HEK293 (cell line): ENCODE results near the gene MBD5.

Experiments
- CTCF ChIA-PET: fragments of 350-600 bp; formaldehyde crosslinking; extraction: SDS; loops from one replicate; lab custom pipeline; 2021; ENCODE audit warnings: antibody characterized with exemption; lab: Yijun Ruan, JAX
- POLR2A ChIA-PET: fragments of 300-600 bp; formaldehyde crosslinking; extraction: SDS; loops from one replicate; lab custom pipeline; 2020; ENCODE audit warnings: antibody characterized with exemption, inconsistent platforms; lab: Yijun Ruan, JAX
- H3K27ac ChIP-seq: fragments of 200-500 bp; sonication (Bioruptor generic); 2 replicates; pipeline ENCODE4 v1.5.1; 2014; ENCODE audit warnings: low read depth, low read length, control low read depth, inconsistent platforms; ENCODE audit errors: extremely low read depth
- H3K36me3 ChIP-seq, 2 experiments: fragments of 200-500 bp in 1 of 2; sonication (Bioruptor generic) in 1 of 2; 1 replicate in 1 of 2; 2 replicates in 1 of 2; pipeline ENCODE4 v1.5.1; 2014 to 2017; ENCODE audit warnings: inconsistent platforms in 2 of 2, low read length in 2 of 2; ENCODE audit not compliant: control insufficient read depth in 2 of 2, insufficient read depth in 1 of 2
- H3K4me1 ChIP-seq: fragments of 200-500 bp; sonication (Bioruptor generic); 2 replicates; pipeline ENCODE4 v1.5.1; 2014; ENCODE audit warnings: mild to moderate bottlenecking, low read length, inconsistent platforms; ENCODE audit not compliant: control insufficient read depth, insufficient read depth
- H3K4me3 ChIP-seq: 2 replicates; pipeline ENCODE4 v1.5.1; 2011; ENCODE audit warnings: low read depth, mild to moderate bottlenecking, control low read depth, low read length, moderate library complexity
- H3K9me3 ChIP-seq: fragments of 200-500 bp; sonication (Bioruptor generic); 2 replicates; pipeline ENCODE4 v1.5.1; 2014; ENCODE audit warnings: low read depth, low read length, inconsistent platforms; ENCODE audit not compliant: control insufficient read depth, insufficient read depth
- GLI2 ChIP-seq: fragments of 450-650 bp; formaldehyde crosslinking; IDR thresholded peaks from 2 replicates; pipeline ENCODE4; 2017; ENCODE audit warnings: missing biosample characterization, missing genetic modification characterization, low read depth, borderline replicate concordance
- PRDM1 ChIP-seq: fragments of 450-650 bp; formaldehyde crosslinking; IDR thresholded peaks from 2 replicates; pipeline ENCODE4; 2016; ENCODE audit warnings: missing biosample characterization, missing genetic modification characterization
- SP7 ChIP-seq: fragments of 450-650 bp; formaldehyde crosslinking; IDR thresholded peaks from 2 replicates; pipeline ENCODE4 v1.5.1; 2016; ENCODE audit warnings: missing biosample characterization, missing genetic modification characterization
- TSHZ1 ChIP-seq: fragments of 450-650 bp; formaldehyde crosslinking; IDR thresholded peaks from 2 replicates; pipeline ENCODE4 v1.5.1; 2016; ENCODE audit warnings: missing biosample characterization, missing genetic modification characterization, borderline replicate concordance
- ZFP69B ChIP-seq: fragments of 450-650 bp; formaldehyde crosslinking; IDR thresholded peaks from 2 replicates; pipeline ENCODE4 v1.5.1; 2016; ENCODE audit warnings: missing biosample characterization, missing genetic modification characterization
- ZIC2 ChIP-seq: fragments of 450-650 bp; formaldehyde crosslinking; IDR thresholded peaks from 2 replicates; pipeline ENCODE4 v1.5.1; 2016; ENCODE audit warnings: missing biosample characterization, missing genetic modification characterization
- ZNF157 ChIP-seq: fragments of 450-650 bp; formaldehyde crosslinking; IDR thresholded peaks from 2 replicates; pipeline ENCODE4 v1.5.1; 2016; ENCODE audit warnings: missing biosample characterization, missing genetic modification characterization
- ZNF302 ChIP-seq: fragments of 450-650 bp; formaldehyde crosslinking; IDR thresholded peaks from 2 replicates; pipeline ENCODE4 v1.5.1; 2016; ENCODE audit warnings: missing biosample characterization, missing genetic modification characterization, low read depth
- ZNF335 ChIP-seq: fragments of 450-650 bp; formaldehyde crosslinking; conservative IDR thresholded peaks from 2 replicates; pipeline ENCODE4 v1.5.1; 2016; ENCODE audit warnings: missing biosample characterization, missing genetic modification characterization
- ZNF426 ChIP-seq: fragments of 450-650 bp; formaldehyde crosslinking; IDR thresholded peaks from 2 replicates; pipeline ENCODE4 v1.5.1; 2017; ENCODE audit warnings: missing biosample characterization, missing genetic modification characterization, mild to moderate bottlenecking, inconsistent platforms, moderate library complexity
- ZNF518A ChIP-seq: fragments of 450-650 bp; formaldehyde crosslinking; conservative IDR thresholded peaks from 2 replicates; pipeline ENCODE4 v1.5.1; 2016; ENCODE audit warnings: low read depth, missing biosample characterization, missing genetic modification characterization
- ZNF521 ChIP-seq: fragments of 450-650 bp; formaldehyde crosslinking; IDR thresholded peaks from 2 replicates; pipeline ENCODE4 v1.5.1; 2017; ENCODE audit warnings: missing biosample characterization, mild to moderate bottlenecking, missing genetic modification characterization
- ZNF600 ChIP-seq: fragments of 450-650 bp; formaldehyde crosslinking; IDR thresholded peaks from 2 replicates; pipeline ENCODE4 v1.5.1; 2016; ENCODE audit warnings: missing biosample characterization, missing genetic modification characterization
- ZNF660 ChIP-seq: fragments of 450-650 bp; IDR thresholded peaks from 2 replicates; pipeline ENCODE4 v1.5.1; 2018; ENCODE audit warnings: missing biosample characterization, mild to moderate bottlenecking, missing genetic modification characterization
- ZNF704 ChIP-seq: fragments of 450-650 bp; formaldehyde crosslinking; IDR thresholded peaks from 2 replicates; pipeline ENCODE4 v1.5.1; 2016; ENCODE audit warnings: missing biosample characterization, missing genetic modification characterization
- TF ChIP-seq, protein P1 (sequence below): IDR thresholded peaks from 2 replicates; pipeline ENCODE4 v1.6.1; 2011; ENCODE audit warnings: mild to moderate bottlenecking, low read depth, low read length, borderline replicate concordance
- TF ChIP-seq, protein P2 (sequence below): fragments of 450-650 bp; formaldehyde crosslinking; IDR thresholded peaks from 2 replicates; pipeline ENCODE4 v1.5.1; 2016; ENCODE audit warnings: missing biosample characterization, missing genetic modification characterization
- TF ChIP-seq, protein P3 (sequence below): fragments of 450-650 bp; IDR thresholded peaks from 2 replicates; pipeline ENCODE4 v1.5.1; 2018; ENCODE audit warnings: missing biosample characterization, mild to moderate bottlenecking, missing genetic modification characterization

Gene MBD5

DNA sequence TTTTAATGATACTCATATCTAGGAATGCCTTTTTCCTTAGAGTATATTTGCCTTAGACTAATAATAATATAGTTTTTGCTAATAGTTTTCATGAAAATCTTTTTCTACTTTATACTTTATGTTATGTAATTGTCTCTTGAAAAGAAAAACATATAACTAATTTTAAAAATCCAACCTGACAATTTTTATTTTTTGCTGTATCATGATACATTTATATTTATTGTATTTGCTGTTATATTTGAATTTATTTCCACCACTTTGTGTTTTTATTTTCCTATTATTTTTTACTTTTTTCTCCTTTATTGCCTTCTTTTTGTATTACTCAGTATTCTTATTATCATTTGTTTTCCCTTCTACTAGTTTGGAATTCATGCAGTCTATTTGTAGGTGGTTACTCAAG is 85.4 kb downstream of the MBD5 start:
- CTCF ChIA-PET = no interaction called here
- Histone ChIP-seq H3K27ac (no peak overlapping the region), H3K4me1 (no peaks in the 10 kb centered on the region), H3K4me3 (no peak overlapping the region), H3K9me3 (no peaks in the 10 kb centered on the region), H3K36me3 (no peaks in the 10 kb centered on the region)
- POLR2A ChIA-PET = no interaction called here
- no peak for TF ChIP-seq ZNF704 (tag by site-specific recombination)

GRCh38 chr2:148108385-148108784 is 87.5 kb downstream of the MBD5 start:
- TF ChIP-seq, protein P1, sequence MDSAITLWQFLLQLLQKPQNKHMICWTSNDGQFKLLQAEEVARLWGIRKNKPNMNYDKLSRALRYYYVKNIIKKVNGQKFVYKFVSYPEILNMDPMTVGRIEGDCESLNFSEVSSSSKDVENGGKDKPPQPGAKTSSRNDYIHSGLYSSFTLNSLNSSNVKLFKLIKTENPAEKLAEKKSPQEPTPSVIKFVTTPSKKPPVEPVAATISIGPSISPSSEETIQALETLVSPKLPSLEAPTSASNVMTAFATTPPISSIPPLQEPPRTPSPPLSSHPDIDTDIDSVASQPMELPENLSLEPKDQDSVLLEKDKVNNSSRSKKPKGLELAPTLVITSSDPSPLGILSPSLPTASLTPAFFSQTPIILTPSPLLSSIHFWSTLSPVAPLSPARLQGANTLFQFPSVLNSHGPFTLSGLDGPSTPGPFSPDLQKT = no peak
- TF ChIP-seq ZNF302 (tag by site-specific recombination) (no peak), SP7 (tag by site-specific recombination) (no peak), ZNF426 (tag by site-specific recombination) (no peak), ZFP69B (tag by site-specific recombination) (no peak), GLI2 (tag by site-specific recombination) (no peak), ZNF157 (no peak), ZNF600 (no peak), ZNF518A (no peak), ZNF660 (tag by site-specific recombination) (no peak), ZNF521 (no peak), PRDM1 (tag by site-specific recombination) (no peak), ZIC2 (tag by site-specific recombination) (no peak), ZNF335 (tag by site-specific recombination) (no peak), TSHZ1 (tag by site-specific recombination) (no peak)
- TF ChIP-seq, protein P2, sequence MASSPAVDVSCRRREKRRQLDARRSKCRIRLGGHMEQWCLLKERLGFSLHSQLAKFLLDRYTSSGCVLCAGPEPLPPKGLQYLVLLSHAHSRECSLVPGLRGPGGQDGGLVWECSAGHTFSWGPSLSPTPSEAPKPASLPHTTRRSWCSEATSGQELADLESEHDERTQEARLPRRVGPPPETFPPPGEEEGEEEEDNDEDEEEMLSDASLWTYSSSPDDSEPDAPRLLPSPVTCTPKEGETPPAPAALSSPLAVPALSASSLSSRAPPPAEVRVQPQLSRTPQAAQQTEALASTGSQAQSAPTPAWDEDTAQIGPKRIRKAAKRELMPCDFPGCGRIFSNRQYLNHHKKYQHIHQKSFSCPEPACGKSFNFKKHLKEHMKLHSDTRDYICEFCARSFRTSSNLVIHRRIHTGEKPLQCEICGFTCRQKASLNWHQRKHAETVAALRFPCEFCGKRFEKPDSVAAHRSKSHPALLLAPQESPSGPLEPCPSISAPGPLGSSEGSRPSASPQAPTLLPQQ (tag by site-specific recombination) = no peak
- TF ChIP-seq, protein P3, sequence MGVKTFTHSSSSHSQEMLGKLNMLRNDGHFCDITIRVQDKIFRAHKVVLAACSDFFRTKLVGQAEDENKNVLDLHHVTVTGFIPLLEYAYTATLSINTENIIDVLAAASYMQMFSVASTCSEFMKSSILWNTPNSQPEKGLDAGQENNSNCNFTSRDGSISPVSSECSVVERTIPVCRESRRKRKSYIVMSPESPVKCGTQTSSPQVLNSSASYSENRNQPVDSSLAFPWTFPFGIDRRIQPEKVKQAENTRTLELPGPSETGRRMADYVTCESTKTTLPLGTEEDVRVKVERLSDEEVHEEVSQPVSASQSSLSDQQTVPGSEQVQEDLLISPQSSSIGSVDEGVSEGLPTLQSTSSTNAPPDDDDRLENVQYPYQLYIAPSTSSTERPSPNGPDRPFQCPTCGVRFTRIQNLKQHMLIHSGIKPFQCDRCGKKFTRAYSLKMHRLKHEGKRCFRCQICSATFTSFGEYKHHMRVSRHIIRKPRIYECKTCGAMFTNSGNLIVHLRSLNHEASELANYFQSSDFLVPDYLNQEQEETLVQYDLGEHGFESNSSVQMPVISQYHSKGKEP = no peak
- Histone ChIP-seq H3K36me3 (no peaks in the 10 kb centered on the region), H3K27ac (no peak overlapping the region), H3K9me3 (no peaks in the 10 kb centered on the region), H3K4me1 (no peaks in the 10 kb centered on the region), H3K4me3 (no peak overlapping the region)
- CTCF ChIA-PET = interaction anchor here (0.6 kb wide), 1 partner anchor 49 kb away, joined by 4 read pairs; no protein-coding TSS in a partner anchor
- POLR2A ChIA-PET = interaction anchor here (0.5 kb wide), 1 partner anchor 721 kb away, joined by 3 read pairs; no protein-coding TSS in a partner anchor
